ENCODE measurements around the gene NEDD9. TPM values are rescaled to one million over a fixed set of nuclear protein-coding genes. Genes with fewer than 3 reads are reported as not detected.
A peak's percentile ranks its signal among the peaks of the same experiment; 100 is the strongest.

The NEDD9 gene
- total and polyA plus RNA-seq, 2 of the 4 experiments (the other 2 are of a cell fraction) = 7.6 to 16.5 TPM

DNA sequence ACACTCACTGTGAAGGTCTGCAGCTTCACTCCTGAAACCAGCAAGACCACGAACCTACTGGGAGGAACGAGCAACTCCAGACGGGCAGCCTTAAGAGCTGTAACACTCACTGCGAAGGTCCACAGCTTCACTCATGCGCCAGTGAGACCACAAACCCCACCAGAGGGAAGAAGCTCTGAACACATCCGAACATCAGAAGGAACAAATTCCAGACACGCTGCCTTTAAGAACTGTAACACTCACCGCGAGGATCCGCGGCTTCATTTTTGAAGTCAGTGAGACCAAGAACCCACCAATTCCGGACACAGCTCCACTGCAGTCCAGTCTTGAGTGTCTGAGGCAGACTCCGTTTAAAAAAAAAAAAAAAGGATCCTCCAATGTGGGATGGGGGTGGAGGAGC is 60.5 kb downstream of the NEDD9 start:
- Histone ChIP-seq H3K27ac (ENCODE audit: insufficient read depth, low read length) (no peak overlapping the region), H3K4me2 (ENCODE audit: low read depth, low read length) (no peak overlapping the region), H3K79me1 (ENCODE audit: low read depth in 1 of 2, low read length in 2 of 2) (no peaks in the 10 kb centered on the region), H3K9me3 (ENCODE audit: control insufficient read depth, insufficient read depth, low read length) (no peaks in the 10 kb centered on the region), H3K56ac (ENCODE audit: extremely low read depth, insufficient read depth, low read length) (no peak overlapping the region), H3K4me1 (ENCODE audit: control insufficient read depth, insufficient read depth, low read length) (no peaks in the 10 kb centered on the region), H4K5ac (ENCODE audit: low read depth, low read length) (no peak overlapping the region), H3K36me3 (ENCODE audit: control insufficient read depth, insufficient read depth, low read length) (no peaks in the 10 kb centered on the region), H2BK20ac (ENCODE audit: low read depth, low read length) (no peak overlapping the region), H3K9ac (ENCODE audit: low read depth, low read length) (no peak overlapping the region), H4K8ac (ENCODE audit: low read depth in 2 of 2, low read length in 2 of 2) (peak overlapping the region in 1 of 2 experiments; percentile 6; a peak in 1 of 4 replicates), H2BK120ac (ENCODE audit: low read depth, low read length) (peak overlapping the region; percentile 21), H4K20me1 (ENCODE audit: insufficient read depth, low read length) (no peaks in the 10 kb centered on the region), H3K9me1 (ENCODE audit: insufficient read depth, low read length) (no peaks in the 10 kb centered on the region), H3K27me3 (ENCODE audit: control insufficient read depth, insufficient read depth, low read length) (no peaks in the 10 kb centered on the region), H3K18ac (ENCODE audit: low read depth, low read length) (no peak overlapping the region), H2AK5ac (ENCODE audit: low read depth, low read length) (no peak overlapping the region), H4K91ac (ENCODE audit: insufficient read depth, low read depth, low read length) (no peak overlapping the region), H2BK15ac (ENCODE audit: low read depth, low read length) (0 out of 3 replicates have a peak overlapping the region, but pooled peaks have one; percentile 8), H3K23ac (ENCODE audit: low read depth, low read length) (no peak overlapping the region), H2AK9ac (replicated peaks; ENCODE audit: low read depth, low read length, poor library complexity) (no peak overlapping the region), H2BK5ac (ENCODE audit: low read depth, low read length, poor library complexity, severe bottlenecking) (no peak overlapping the region), H3K4me3 (ENCODE audit: insufficient read depth, low read depth, low read length) (no peak overlapping the region), H3K4ac (ENCODE audit: low read depth, low read length) (0 out of 2 replicates have a peak overlapping the region, but pooled peaks have one; percentile 9), H2AFZ (replicated peaks; ENCODE audit: low read length, poor library complexity) (no peak overlapping the region), H3K14ac (replicated peaks; ENCODE audit: low read depth, low read length) (no peak overlapping the region)
- ChIA-PET CTCF (interaction anchor here (1.0 kb wide), 1 partner anchor 322 kb away, joined by 3 read pairs; no protein-coding TSS in a partner anchor), POLR2A (ENCODE audit: unreplicated experiment) (no interaction called here)
- intact Hi-C loops (cut with micrococcal nuclease) (loop anchor here (1.0 to 2.0 kb wide), 2 partner anchors 61 to 324 kb away; partner anchors contain the start of gene NEDD9), dilution Hi-C loops (cut with HindIII; ENCODE audit: low sequenced_read_pairs, unreplicated experiment) (no loop called here), in situ Hi-C loops (cut with MboI; ENCODE audit: low sequenced_read_pairs) (no loop called here)
- ATAC-seq (ENCODE audit: low read depth) (no peak), DNase-seq (no peak)
- no TSS peak for BruUV-seq (replicated peaks)
- TF ChIP-seq RAD21 (IDR thresholded peaks at IDR 0.05; ENCODE audit: low read length) (no peak), ELK1 (IDR thresholded peaks at IDR 0.05; ENCODE audit: borderline replicate concordance, low read depth, low read length) (no peak), MAZ (IDR thresholded peaks at IDR 0.05; ENCODE audit: borderline replicate concordance, low read depth, low read length) (no peak), POLR2A (IDR thresholded peaks at IDR 0.05; ENCODE audit: low read depth, low read length) (no peak), MXI1 (IDR thresholded peaks at IDR 0.05; ENCODE audit: borderline replicate concordance, low read depth, low read length) (no peak), CHD1 (IDR thresholded peaks at IDR 0.05; ENCODE audit: low read depth, low read length) (no peak), NFE2L2 (IDR thresholded peaks at IDR 0.05; ENCODE audit: low read depth, low read length) (no peak), BHLHE40 (IDR thresholded peaks at IDR 0.05; ENCODE audit: low read depth, low read length) (no peak), RCOR1 (IDR thresholded peaks at IDR 0.05; ENCODE audit: insufficient replicate concordance, low read length) (no peak), RFX5 (IDR thresholded peaks at IDR 0.05; ENCODE audit: low read depth, low read length) (no peak), CEBPB (IDR thresholded peaks at IDR 0.05; ENCODE audit: low read depth, low read length) (no peak), CTCF (conservative IDR thresholded peaks at IDR 0.05; ENCODE audit: low read depth, low read length) (no peak), FOS (IDR thresholded peaks at IDR 0.05; ENCODE audit: low read depth, low read length) (no peak), MAFK (IDR thresholded peaks at IDR 0.05; ENCODE audit: low read depth, low read length) (no peak), SMC3 (IDR thresholded peaks at IDR 0.05; ENCODE audit: low read depth, low read length) (no peak)
- TF ChIP-seq, protein P1, sequence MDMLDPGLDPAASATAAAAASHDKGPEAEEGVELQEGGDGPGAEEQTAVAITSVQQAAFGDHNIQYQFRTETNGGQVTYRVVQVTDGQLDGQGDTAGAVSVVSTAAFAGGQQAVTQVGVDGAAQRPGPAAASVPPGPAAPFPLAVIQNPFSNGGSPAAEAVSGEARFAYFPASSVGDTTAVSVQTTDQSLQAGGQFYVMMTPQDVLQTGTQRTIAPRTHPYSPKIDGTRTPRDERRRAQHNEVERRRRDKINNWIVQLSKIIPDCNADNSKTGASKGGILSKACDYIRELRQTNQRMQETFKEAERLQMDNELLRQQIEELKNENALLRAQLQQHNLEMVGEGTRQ (IDR thresholded peaks at IDR 0.05; ENCODE audit: low read depth, low read length) = no peak
- WGBS, 2 experiments (ENCODE audit: extremely low coverage in 2 of 2, insufficient read length in 1 of 2) = 100% methylated on average over 6 of the region's 13 CpGs; no CpG with 5 or more reads in 1 of the 2 experiments

Data from IMR-90 (cell line).